ENCODE measurements around the gene PDIA6. TPM values are rescaled to one million over a fixed set of nuclear protein-coding genes. Genes with fewer than 3 reads are reported as not detected.

The PDIA6 gene
- total RNA-seq, 2 donors from 2014 or later: 113 to 141 TPM

- H3K36me3 ChIP-seq (replicated peaks in 1 of 2; ENCODE audit: insufficient read depth in 1 of 2, low read depth in 2 of 2): peaks cover 5 to 65% of the 10 kb centered on the region in 2 donors
- WGBS, 2 donors: 84 to 86% methylated on average over 20 of the region's 20 CpGs
Measured at GRCh38 chr2:10787176-10787968, 25.2 kb downstream of the PDIA6 start.

GRCh38 chr2:10786240-10786982, 26.2 kb downstream of the PDIA6 start:
- H3K9me3 ChIP-seq: no peaks in the 10 kb centered on the region
- H3K4me1 ChIP-seq: no peaks in the 10 kb centered on the region
- intact Hi-C loops (cut with DNase I): no loop called here
- H3K27me3 ChIP-seq: no peaks in the 10 kb centered on the region
- DNase-seq (no peak), ATAC-seq (no peak)
- H3K4me3 ChIP-seq: no peak overlapping the region
- 79 to 89% methylated on average over 12 of the region's 12 CpGs for WGBS, 2 donors
- H3K36me3 ChIP-seq (replicated peaks in 1 of 2; ENCODE audit: insufficient read depth in 1 of 2, low read depth in 2 of 2): peaks cover 9 to 68% of the 10 kb centered on the region in 2 donors
- TF ChIP-seq POLR2A (IDR thresholded peaks at IDR 0.05): no peak
- TF ChIP-seq, protein P1, sequence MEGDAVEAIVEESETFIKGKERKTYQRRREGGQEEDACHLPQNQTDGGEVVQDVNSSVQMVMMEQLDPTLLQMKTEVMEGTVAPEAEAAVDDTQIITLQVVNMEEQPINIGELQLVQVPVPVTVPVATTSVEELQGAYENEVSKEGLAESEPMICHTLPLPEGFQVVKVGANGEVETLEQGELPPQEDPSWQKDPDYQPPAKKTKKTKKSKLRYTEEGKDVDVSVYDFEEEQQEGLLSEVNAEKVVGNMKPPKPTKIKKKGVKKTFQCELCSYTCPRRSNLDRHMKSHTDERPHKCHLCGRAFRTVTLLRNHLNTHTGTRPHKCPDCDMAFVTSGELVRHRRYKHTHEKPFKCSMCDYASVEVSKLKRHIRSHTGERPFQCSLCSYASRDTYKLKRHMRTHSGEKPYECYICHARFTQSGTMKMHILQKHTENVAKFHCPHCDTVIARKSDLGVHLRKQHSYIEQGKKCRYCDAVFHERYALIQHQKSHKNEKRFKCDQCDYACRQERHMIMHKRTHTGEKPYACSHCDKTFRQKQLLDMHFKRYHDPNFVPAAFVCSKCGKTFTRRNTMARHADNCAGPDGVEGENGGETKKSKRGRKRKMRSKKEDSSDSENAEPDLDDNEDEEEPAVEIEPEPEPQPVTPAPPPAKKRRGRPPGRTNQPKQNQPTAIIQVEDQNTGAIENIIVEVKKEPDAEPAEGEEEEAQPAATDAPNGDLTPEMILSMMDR (IDR thresholded peaks at IDR 0.05): no peak
- no peak overlapping the region for H3K27ac ChIP-seq

More at GRCh38 chr2:10787176-10787968, 25.2 kb downstream of the PDIA6 start:
- H3K4me3 ChIP-seq: no peak overlapping the region
- intact Hi-C loops (cut with DNase I): no loop called here
- H3K27ac ChIP-seq: no peak overlapping the region
- no peaks in the 10 kb centered on the region for H3K9me3 ChIP-seq
- H3K27me3 ChIP-seq: no peaks in the 10 kb centered on the region
- ATAC-seq (no peak), DNase-seq (peak in 1 of 4 donors; percentile 30)
- no peaks in the 10 kb centered on the region for H3K4me1 ChIP-seq
- no peak for TF ChIP-seq POLR2A (IDR thresholded peaks at IDR 0.05)
- TF ChIP-seq, protein P1 (IDR thresholded peaks at IDR 0.05): peak in 2 of 7 experiments; percentile 10 to 23

DNA sequence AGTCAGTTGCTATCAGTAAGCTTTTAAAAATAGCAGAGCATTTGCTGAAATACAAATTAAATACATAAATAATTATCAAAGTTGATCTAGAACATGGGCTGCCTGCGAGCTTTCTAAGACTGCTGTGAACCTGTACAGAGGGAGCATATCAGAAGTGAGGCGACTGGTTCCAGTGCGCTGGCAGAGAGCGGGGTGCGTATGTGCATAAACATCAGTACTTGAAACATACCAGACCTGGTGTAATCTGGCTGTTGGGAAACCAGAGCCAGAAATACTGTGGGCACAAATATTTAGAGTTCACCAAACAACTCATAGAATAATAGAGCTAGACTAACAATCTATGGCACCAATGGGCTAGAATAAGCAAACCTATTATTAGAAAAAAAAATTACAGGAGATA, 27.3 kb downstream of the PDIA6 start:
- 85 to 88% methylated on average over 5 of the region's 5 CpGs for WGBS, 2 donors
- no peaks in the 10 kb centered on the region for H3K4me1 ChIP-seq
- no peaks in the 10 kb centered on the region for H3K27me3 ChIP-seq
- H3K27ac ChIP-seq: no peak overlapping the region
- H3K4me3 ChIP-seq: no peak overlapping the region
- no peak for ATAC-seq
- TF ChIP-seq, protein P1 (IDR thresholded peaks at IDR 0.05): no peak
- TF ChIP-seq POLR2A (IDR thresholded peaks at IDR 0.05): no peak
- intact Hi-C loops (cut with DNase I): no loop called here
- no peaks in the 10 kb centered on the region for H3K9me3 ChIP-seq
- peaks cover 12 to 68% of the 10 kb centered on the region in 2 donors for H3K36me3 ChIP-seq (replicated peaks in 1 of 2; ENCODE audit: insufficient read depth in 1 of 2, low read depth in 2 of 2)
- no peak for DNase-seq

DNA sequence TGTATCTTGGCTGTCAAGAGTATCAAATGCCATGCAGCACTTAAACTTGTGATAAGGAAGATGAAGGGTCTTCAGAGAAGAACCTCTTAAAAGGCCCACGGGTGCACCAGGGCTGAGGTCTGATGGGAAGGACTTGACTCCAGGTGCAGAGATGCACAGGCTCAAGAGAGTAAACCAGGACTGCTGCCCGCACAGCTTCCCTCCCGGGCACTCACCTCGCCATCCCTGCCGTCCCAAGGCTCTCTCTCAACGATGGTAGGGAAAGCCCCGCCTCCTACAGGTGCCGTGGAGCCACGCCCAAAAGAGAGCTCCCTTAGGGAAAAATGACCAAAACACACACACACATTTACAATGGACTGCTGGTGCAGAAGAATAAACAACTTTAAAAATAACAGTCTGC, 27.9 kb downstream of the PDIA6 start:
- Histone ChIP-seq H3K4me1 (no peaks in the 10 kb centered on the region), H3K9me3 (no peaks in the 10 kb centered on the region), H3K27ac (no peak overlapping the region), H3K4me3 (no peak overlapping the region), H3K36me3 (replicated peaks in 1 of 2; ENCODE audit: insufficient read depth in 1 of 2, low read depth in 2 of 2) (peaks cover 12 to 66% of the 10 kb centered on the region in 2 donors), H3K27me3 (no peaks in the 10 kb centered on the region)
- no peak for ATAC-seq
- no peak for TF ChIP-seq POLR2A (IDR thresholded peaks at IDR 0.05)
- TF ChIP-seq, protein P1 (IDR thresholded peaks at IDR 0.05): no peak
- WGBS, 2 donors: 63 to 78% methylated on average over 9 of the region's 9 CpGs
- peak in 1 of 4 donors; percentile 9 for DNase-seq
- intact Hi-C loops (cut with DNase I): no loop called here

Measured in body of pancreas (tissue), 4 donors.